CD14-positive monocyte (primary cell): ENCODE results near the gene DDX20. TPM values are rescaled to one million over a fixed set of nuclear protein-coding genes. Genes with fewer than 3 reads are reported as not detected.

Experiments used
- DNase-seq, 3 donors: peaks; one replicate each; pipeline ENCODE4 v3.0.0-alpha.2; 2011 to 2022
- H2AFZ ChIP-seq: 2 replicates; pipeline ENCODE4 v1.6.0; 2012; ENCODE audit warnings: mild to moderate bottlenecking, low read depth, low read length, inconsistent platforms; ENCODE audit not compliant: insufficient read depth, poor library complexity, severe bottlenecking
- H3K27ac ChIP-seq, 2 donors: 1 replicate in 1 of 2; 2 replicates in 1 of 2; pipeline ENCODE4 v1.5.1; 2012 to 2013; ENCODE audit warnings: low read length in 2 of 2, control low read depth in 1 of 2, inconsistent platforms in 1 of 2, low read depth in 1 of 2, mild to moderate bottlenecking in 1 of 2
- H3K27me3 ChIP-seq, 2 donors: one replicate each; pipeline versions ENCODE4 v1.6.0 to v1.6.1; 2011 to 2013; ENCODE audit warnings: low read length in 2 of 2; ENCODE audit not compliant: control insufficient read depth in 2 of 2, insufficient read depth in 2 of 2
- H3K36me3 ChIP-seq, 2 donors: replicated peaks in 1 of 2; 1 replicate in 1 of 2; 2 replicates in 1 of 2; pipeline versions ENCODE4 v1.5.1 to v1.6.1; 2012 to 2013; ENCODE audit warnings: low read length in 2 of 2, control low read depth in 1 of 2, inconsistent platforms in 1 of 2, mild to moderate bottlenecking in 1 of 2; ENCODE audit not compliant: insufficient read depth in 2 of 2, control insufficient read depth in 1 of 2
- H3K4me1 ChIP-seq, 2 donors: 1 replicate in 1 of 2; 2 replicates in 1 of 2; pipeline versions ENCODE4 v1.5.1 to v1.6.1; 2012 to 2013; ENCODE audit warnings: low read length in 2 of 2, control low read depth in 1 of 2, inconsistent platforms in 1 of 2, mild to moderate bottlenecking in 1 of 2, moderate library complexity in 1 of 2; ENCODE audit not compliant: insufficient read depth in 2 of 2, control insufficient read depth in 1 of 2
- H3K4me2 ChIP-seq: replicated peaks from 2 replicates; pipeline ENCODE3; 2012; ENCODE audit warnings: low read length, moderate library complexity, mild to moderate bottlenecking; ENCODE audit not compliant: poor library complexity, severe bottlenecking; ENCODE audit errors: extremely low read depth
- H3K4me3 ChIP-seq, 3 experiments: fragments of 200-600 bp in 1 of 3; sonication (generic) in 1 of 3; replicated peaks in 1 of 3; 1 replicate in 2 of 3; 2 replicates in 1 of 3; pipeline ENCODE4 v1.5.1; 2011 to 2013; ENCODE audit warnings: low read length in 3 of 3, mild to moderate bottlenecking in 3 of 3, control low read depth in 2 of 3, low read depth in 2 of 3, inconsistent platforms in 1 of 3, moderate library complexity in 1 of 3
- H3K79me2 ChIP-seq: 2 replicates; pipeline ENCODE4 v1.6.0; 2012; ENCODE audit warnings: mild to moderate bottlenecking, control low read depth, inconsistent platforms, low read length, moderate library complexity; ENCODE audit not compliant: insufficient read depth
- H3K9ac ChIP-seq: 2 replicates; pipeline ENCODE4 v1.6.0; 2017; ENCODE audit warnings: low read length, mild to moderate bottlenecking; ENCODE audit not compliant: insufficient read depth, poor library complexity, severe bottlenecking
- H3K9me3 ChIP-seq, 2 donors: replicated peaks in 1 of 2; 1 replicate in 1 of 2; 2 replicates in 1 of 2; pipeline versions ENCODE4 v1.5.1 to v1.6.1; 2012 to 2013; ENCODE audit warnings: low read length in 2 of 2, control low read depth in 1 of 2; ENCODE audit not compliant: control insufficient read depth in 1 of 2, insufficient read depth in 1 of 2
- H4K20me1 ChIP-seq: 2 replicates; pipeline ENCODE4 v1.6.0; 2012; ENCODE audit warnings: mild to moderate bottlenecking, low read length, control low read depth, moderate library complexity; ENCODE audit not compliant: insufficient read depth
- H3K27ac Mint-ChIP-seq, 7 donors: one replicate each; pipeline ENCODE4 v1.8.0; 2020; ENCODE audit warnings: mild to moderate bottlenecking in 7 of 7, mixed read lengths in 7 of 7, moderate library complexity in 6 of 7, inconsistent platforms in 2 of 7
- H3K27me3 Mint-ChIP-seq, 3 donors: one replicate each; pipeline ENCODE4 v1.8.0; 2021 to 2022; ENCODE audit warnings: low read depth in 3 of 3, mild to moderate bottlenecking in 3 of 3, mixed read lengths in 3 of 3, moderate library complexity in 3 of 3, inconsistent platforms in 1 of 3
- H3K36me3 Mint-ChIP-seq, 2 donors: one replicate each; pipeline ENCODE4 v1.8.0; 2020; ENCODE audit warnings: mixed read lengths in 2 of 2, inconsistent platforms in 1 of 2, mild to moderate bottlenecking in 1 of 2
- H3K4me1 Mint-ChIP-seq: one replicate; pipeline ENCODE4 v1.8.0; 2020; ENCODE audit warnings: mild to moderate bottlenecking, mixed read lengths
- H3K4me3 Mint-ChIP-seq, 2 donors: one replicate each; pipeline ENCODE4 v1.8.0; 2020; ENCODE audit warnings: mild to moderate bottlenecking in 2 of 2, mixed read lengths in 2 of 2, moderate library complexity in 1 of 2
- H3K9me3 Mint-ChIP-seq, 7 donors: one replicate each; pipeline ENCODE4 v1.8.0; 2020 to 2022; ENCODE audit warnings: mixed read lengths in 7 of 7, mild to moderate bottlenecking in 6 of 7, moderate library complexity in 6 of 7, inconsistent platforms in 2 of 7
- WGBS: methylation state at CpG from one replicate; pipeline ENCODE4 v1.1.5; 2013; ENCODE audit warnings: missing lambda C conversion rate; ENCODE audit not compliant: insufficient coverage; 5-methylcytosine and 5-hydroxymethylcytosine counted together
- intact Hi-C, 2 donors: fragments of 100-400 bp; cut with micrococcal nuclease; formaldehyde crosslinking; loops; one replicate each; pipeline versions ENCODE4 v1.15.0 to v1.15.1; 2023
- polyA plus RNA-seq, 3 donors: library from polyadenylated mRNA; depleted of rRNA in 1 of 3; unstranded in 2 of 3; stranded (reverse) in 1 of 3; fragments of 300-500 nt in 2 of 3; fragments of >200 nt in 1 of 3; fragmentation: Illumina TruSeq in 2 of 3; gene quantifications; 1 replicate in 2 of 3; 2 replicates in 1 of 3; pipeline ENCODE4 v1.2.3, GENCODE V29; 2012 to 2021
- TF ChIP-seq, protein P1 (sequence below): fragments of 200-600 bp; IDR thresholded peaks from one replicate; pipeline ENCODE4 v1.8.0; 2022; ENCODE audit warnings: antibody characterized with exemption, mild to moderate bottlenecking

The DDX20 gene
- polyA plus RNA-seq, 3 donors = 3.1 to 4.1 (median 4.0) TPM

GRCh38 chr1:111756124-111756513, 418 bp downstream of the DDX20 start:
- Histone ChIP-seq H3K9ac (peak overlapping the region; percentile 92), H3K4me2 (peak overlapping the region; percentile 79), H3K4me1 (peaks cover 27 to 30% of the 10 kb centered on the region in 2 donors), H2AFZ (peak overlapping the region; percentile 91), H4K20me1 (no peaks in the 10 kb centered on the region), H3K79me2 (peaks cover 26% of the 10 kb centered on the region), H3K9me3 (no peaks in the 10 kb centered on the region), H3K27ac (peak overlapping the region; percentile 88 to 98), H3K36me3 (peaks cover 22 to 31% of the 10 kb centered on the region in 2 donors), H3K27me3 (no peaks in the 10 kb centered on the region), H3K4me3 (peak overlapping the region; percentile 75 to 96 (median 85))
- H3K27me3 Mint-ChIP-seq = peaks cover 0 to 2% (median 0%) of the 10 kb centered on the region in 3 donors
- H3K9me3 Mint-ChIP-seq = peaks cover 0 to 1% (median 0%) of the 10 kb centered on the region in 7 donors
- H3K36me3 Mint-ChIP-seq = peaks cover 23 to 33% of the 10 kb centered on the region in 2 donors
- TF ChIP-seq, protein P1, sequence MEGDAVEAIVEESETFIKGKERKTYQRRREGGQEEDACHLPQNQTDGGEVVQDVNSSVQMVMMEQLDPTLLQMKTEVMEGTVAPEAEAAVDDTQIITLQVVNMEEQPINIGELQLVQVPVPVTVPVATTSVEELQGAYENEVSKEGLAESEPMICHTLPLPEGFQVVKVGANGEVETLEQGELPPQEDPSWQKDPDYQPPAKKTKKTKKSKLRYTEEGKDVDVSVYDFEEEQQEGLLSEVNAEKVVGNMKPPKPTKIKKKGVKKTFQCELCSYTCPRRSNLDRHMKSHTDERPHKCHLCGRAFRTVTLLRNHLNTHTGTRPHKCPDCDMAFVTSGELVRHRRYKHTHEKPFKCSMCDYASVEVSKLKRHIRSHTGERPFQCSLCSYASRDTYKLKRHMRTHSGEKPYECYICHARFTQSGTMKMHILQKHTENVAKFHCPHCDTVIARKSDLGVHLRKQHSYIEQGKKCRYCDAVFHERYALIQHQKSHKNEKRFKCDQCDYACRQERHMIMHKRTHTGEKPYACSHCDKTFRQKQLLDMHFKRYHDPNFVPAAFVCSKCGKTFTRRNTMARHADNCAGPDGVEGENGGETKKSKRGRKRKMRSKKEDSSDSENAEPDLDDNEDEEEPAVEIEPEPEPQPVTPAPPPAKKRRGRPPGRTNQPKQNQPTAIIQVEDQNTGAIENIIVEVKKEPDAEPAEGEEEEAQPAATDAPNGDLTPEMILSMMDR = no peak
- H3K27ac Mint-ChIP-seq = peak overlapping the region; percentile 67 to 100 (median 99)
- peak overlapping the region; percentile 86 to 96 for H3K4me3 Mint-ChIP-seq
- intact Hi-C loops = loop anchor here in 1 of 2 donors (5.0 kb wide), 2 partner anchors 309 to 549 kb away; partner anchors contain the start of genes ATP5PB and WDR77
- no peak for DNase-seq
- 1% methylated on average over 26 of the region's 35 CpGs for WGBS
- peaks cover 35% of the 10 kb centered on the region for H3K4me1 Mint-ChIP-seq

GRCh38 chr1:111758373-111758772, 2.7 kb downstream of the DDX20 start:
- no peak overlapping the region for H3K4me3 Mint-ChIP-seq

More at GRCh38 chr1:111758373-111758772, 2.7 kb downstream of the DDX20 start:
- Histone ChIP-seq H3K4me3 (no peak overlapping the region), H3K9me3 (no peaks in the 10 kb centered on the region), H4K20me1 (no peaks in the 10 kb centered on the region), H3K36me3 (peaks cover 45 to 53% of the 10 kb centered on the region in 2 donors), H3K4me1 (peaks cover 20% of the 10 kb centered on the region in 2 donors), H2AFZ (no peak overlapping the region), H3K4me2 (no peak overlapping the region), H3K9ac (no peak overlapping the region), H3K79me2 (peaks cover 26% of the 10 kb centered on the region), H3K27me3 (no peaks in the 10 kb centered on the region), H3K27ac (no peak overlapping the region)
- peaks cover 0 to 1% (median 0%) of the 10 kb centered on the region in 7 donors for H3K9me3 Mint-ChIP-seq
- peak overlapping the region in 5 of 7 donors; percentile 10 to 40 (median 27) for H3K27ac Mint-ChIP-seq
- WGBS = no CpG with 5 or more reads among the region's 2 CpGs
- H3K36me3 Mint-ChIP-seq = peaks cover 41 to 51% of the 10 kb centered on the region in 2 donors
- peaks cover 24% of the 10 kb centered on the region for H3K4me1 Mint-ChIP-seq
- H3K27me3 Mint-ChIP-seq = peaks cover 0 to 2% (median 0%) of the 10 kb centered on the region in 3 donors
- TF ChIP-seq, protein P1 = no peak
- no peak for DNase-seq
- intact Hi-C loops = loop anchor here in 1 of 2 donors (5.0 kb wide), 2 partner anchors 311 to 551 kb away; partner anchors contain the start of genes ATP5PB and WDR77
